PC-3 (cell line): ENCODE measurements around the gene UBR4.

ENCODE experiments used
- CTCF ChIP-seq: fragments of 300-600 bp; sonication (generic); conservative IDR thresholded peaks from 2 replicates; pipeline ENCODE4 v1.5.1; 2017; ENCODE audit warnings: antibody characterized with exemption, low read depth, mild to moderate bottlenecking, low read length
- EZH2 ChIP-seq: fragments of 300-600 bp; sonication (generic); IDR thresholded peaks from one replicate; pipeline ENCODE4 v1.6.1; 2017; ENCODE audit warnings: antibody characterized with exemption, mild to moderate bottlenecking, low read length; ENCODE audit not compliant: unreplicated experiment
- EZH2phosphoT487 ChIP-seq: fragments of 300-600 bp; sonication (generic); IDR thresholded peaks from 2 replicates; pipeline ENCODE4 v1.6.1; 2018; ENCODE audit warnings: mild to moderate bottlenecking, antibody characterized with exemption, low read length, borderline replicate concordance

GRCh38 chr1:19169642-19170041 lies 40.4 kb downstream of the UBR4 start:
- TF ChIP-seq CTCF (no peak), EZH2 (no peak), EZH2phosphoT487 (no peak)
